OCI-LY7 (cell line): ENCODE data around the gene MCM9. TPM values are rescaled to one million over a fixed set of nuclear protein-coding genes. Genes with fewer than 3 reads are reported as not detected.

ENCODE experiments used
- BruUV-seq: library from RNA; stranded (reverse); fragments of 400-500 nt; replicated peaks from 2 replicates; lab custom pipeline; 2021; lab: Mats Ljungman, UMichigan
- CTCF ChIA-PET: fragments of 300-600 bp; sonication (Branson Sonifier 250); formaldehyde crosslinking; loops from one replicate; lab custom pipeline; 2022; ENCODE audit warnings: antibody characterized with exemption; ENCODE audit not compliant: unreplicated experiment; lab: Charles Lee
- POLR2A ChIA-PET: fragments of 300-600 bp; sonication (Branson Sonifier 250); formaldehyde crosslinking; loops from one replicate; lab custom pipeline; 2022; ENCODE audit warnings: antibody characterized with exemption; lab: Charles Lee
- DNase-seq: peaks from one replicate; pipeline ENCODE4 v3.0.0-alpha.2; 2015; ENCODE audit warnings: low spot score
- H2AFZ ChIP-seq: fragments of 200-600 bp; sonication (generic), shearing (Covaris generic); 2 replicates; pipeline ENCODE4 v1.6.1; 2014; ENCODE audit warnings: mild to moderate bottlenecking, antibody characterized with exemption, low read length, moderate library complexity
- H3K27ac ChIP-seq: fragments of 200-600 bp; sonication (generic); 2 replicates; pipeline ENCODE4 v1.5.1; 2014; ENCODE audit warnings: mixed run types, low read depth, mild to moderate bottlenecking, moderate library complexity, low read length, inconsistent platforms; ENCODE audit not compliant: poor library complexity, severe bottlenecking
- H3K36me3 ChIP-seq: fragments of 200-600 bp; sonication (generic); 2 replicates; pipeline ENCODE4 v1.6.1; 2014; ENCODE audit warnings: mild to moderate bottlenecking, antibody characterized with exemption, low read length, moderate library complexity, mixed read lengths; ENCODE audit not compliant: insufficient read depth
- H3K4me1 ChIP-seq: fragments of 200-600 bp; sonication (generic); 2 replicates; pipeline ENCODE4 v1.5.1; 2014; ENCODE audit warnings: mild to moderate bottlenecking, low read length; ENCODE audit not compliant: insufficient read depth, poor library complexity, severe bottlenecking
- H3K4me2 ChIP-seq: fragments of 200-600 bp; sonication (generic); 2 replicates; pipeline ENCODE4 v1.6.1; 2014; ENCODE audit warnings: mild to moderate bottlenecking, low read length
- H3K4me3 ChIP-seq: fragments of 200-600 bp; sonication (generic); 2 replicates; pipeline ENCODE4 v1.5.1; 2014; ENCODE audit warnings: mild to moderate bottlenecking, low read depth, low read length; ENCODE audit not compliant: poor library complexity, severe bottlenecking
- H3K79me2 ChIP-seq: fragments of 200-600 bp; sonication (generic); 2 replicates; pipeline ENCODE4 v1.6.1; 2016; ENCODE audit warnings: low read depth, mild to moderate bottlenecking, low read length, moderate library complexity, mixed read lengths; ENCODE audit not compliant: insufficient read depth
- H3K9me2 ChIP-seq: fragments of 200-600 bp; sonication (generic); 2 replicates; pipeline ENCODE4 v1.6.1; 2016; ENCODE audit warnings: mild to moderate bottlenecking, low read length, mixed read lengths; ENCODE audit not compliant: insufficient read depth
- H3K9me3 ChIP-seq: fragments of 200-600 bp; sonication (generic); 2 replicates; pipeline ENCODE4 v1.6.1; 2014; ENCODE audit warnings: mild to moderate bottlenecking, mixed run types, low read length, mixed read lengths
- H4K20me1 ChIP-seq: fragments of 200-600 bp; sonication (generic); 2 replicates; pipeline ENCODE4 v1.6.1; 2014; ENCODE audit warnings: mild to moderate bottlenecking, antibody characterized with exemption, low read length, moderate library complexity, mixed read lengths; ENCODE audit not compliant: insufficient read depth
- CTCF ChIP-seq: fragments of 200-600 bp; sonication (generic); conservative IDR thresholded peaks from 2 replicates; pipeline ENCODE4 v1.5.1; 2014; ENCODE audit warnings: mild to moderate bottlenecking, antibody characterized with exemption, low read length, moderate library complexity, mixed read lengths
- EZH2phosphoT487 ChIP-seq: fragments of 200-600 bp; sonication (generic); IDR thresholded peaks from 2 replicates; pipeline ENCODE4 v1.6.1; 2018; ENCODE audit warnings: low read depth, borderline replicate concordance, mild to moderate bottlenecking, mixed run types, antibody characterized with exemption, low read length, moderate library complexity, mixed read lengths
- intact Hi-C: fragments of 100-400 bp; cut with micrococcal nuclease; formaldehyde crosslinking; loops from one replicate; pipeline ENCODE4 v1.10.0; 2022; ENCODE audit not compliant: unreplicated experiment
- total RNA-seq, 2 experiments: library from RNA; depleted of rRNA in 1 of 2; stranded (reverse); fragments of >200 nt in 1 of 2; shearing (Covaris generic) in 1 of 2; gene quantifications; 2 replicates each; pipeline ENCODE4 v1.2.3, GENCODE V29; 2014 to 2022

The MCM9 gene
- total RNA-seq, 2 experiments from 2014 or later = 17.4 to 18.8 TPM

DNA sequence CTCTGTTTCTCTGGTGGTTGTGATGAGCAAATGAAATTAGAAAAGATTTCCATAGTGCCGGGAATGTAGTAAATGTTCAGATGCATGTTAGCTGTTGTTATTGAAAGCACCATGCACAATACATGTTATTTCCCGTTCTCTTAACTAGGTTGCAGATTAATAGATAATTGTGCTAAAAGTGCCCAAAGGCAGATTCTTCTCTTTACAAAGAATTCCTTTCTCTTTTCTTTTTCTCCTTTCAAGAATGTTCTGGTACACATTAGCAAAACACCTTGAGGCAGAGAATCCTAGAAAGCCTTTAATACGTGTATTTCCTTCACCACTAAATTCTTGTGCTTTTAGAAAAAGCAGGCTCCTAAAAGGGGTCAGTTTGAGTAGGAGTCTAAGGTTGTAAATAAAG lies 162.1 kb downstream of the MCM9 start:
- Histone ChIP-seq H3K27ac (no peak overlapping the region), H3K36me3 (no peaks in the 10 kb centered on the region), H3K4me3 (no peak overlapping the region), H3K9me2 (no peaks in the 10 kb centered on the region), H4K20me1 (no peaks in the 10 kb centered on the region; the same call in 1 of the 2 replicates), H3K9me3 (no peaks in the 10 kb centered on the region), H2AFZ (no peak overlapping the region), H3K79me2 (no peaks in the 10 kb centered on the region), H3K4me1 (no peaks in the 10 kb centered on the region), H3K4me2 (no peak overlapping the region)
- no peak for DNase-seq
- intact Hi-C loops = loop anchor here (10.0 kb wide), 1 partner anchor 488 kb away; no protein-coding TSS in a partner anchor
- ChIA-PET CTCF (no interaction called here), POLR2A (no interaction called here)
- BruUV-seq = no TSS peak
- TF ChIP-seq EZH2phosphoT487 (no peak), CTCF (no peak)

GRCh38 chr6:118771253-118771652 lies 163.7 kb downstream of the MCM9 start:
- no peak for DNase-seq
- TF ChIP-seq CTCF (no peak), EZH2phosphoT487 (no peak)
- no peak overlapping the region for H3K4me2 ChIP-seq
- ChIA-PET POLR2A (interaction anchor here (0.6 to 1.0 kb wide), 3 partner anchors 9 to 294 kb away, joined by 3 read pairs; no protein-coding TSS in a partner anchor), CTCF (no interaction called here)
- BruUV-seq = no TSS peak
- intact Hi-C loops = loop anchor here (10.0 kb wide), 1 partner anchor 486 kb away; no protein-coding TSS in a partner anchor
- no peaks in the 10 kb centered on the region for H3K79me2 ChIP-seq
- no peak overlapping the region for H3K27ac ChIP-seq
- H3K4me1 ChIP-seq = no peaks in the 10 kb centered on the region
- H4K20me1 ChIP-seq = no peaks in the 10 kb centered on the region
- H2AFZ ChIP-seq = no peak overlapping the region
- H3K9me3 ChIP-seq = no peaks in the 10 kb centered on the region
- no peak overlapping the region for H3K4me3 ChIP-seq
- no peaks in the 10 kb centered on the region for H3K9me2 ChIP-seq
- H3K36me3 ChIP-seq = no peaks in the 10 kb centered on the region

DNA sequence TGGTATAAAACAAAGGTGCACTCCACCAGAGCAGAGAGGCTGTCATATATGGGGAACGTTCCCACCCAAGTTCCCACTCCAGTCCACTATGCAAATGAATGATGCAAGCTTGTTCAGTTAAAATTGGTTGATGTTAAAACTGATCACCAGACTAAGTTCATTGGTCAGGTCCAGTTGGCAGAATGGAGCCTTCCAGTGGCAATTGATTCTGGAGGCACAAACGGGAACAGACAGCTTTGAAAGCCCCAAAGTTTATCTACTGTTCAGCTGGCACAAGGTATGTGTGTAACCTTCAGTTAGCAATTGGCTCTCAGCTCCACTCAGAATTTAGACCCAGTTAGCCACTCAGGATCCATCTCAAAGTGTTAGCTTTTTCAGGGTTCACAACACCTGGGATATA lies 164.1 kb downstream of the MCM9 start:
- no peak overlapping the region for H3K4me2 ChIP-seq
- H3K79me2 ChIP-seq = no peaks in the 10 kb centered on the region
- intact Hi-C loops = loop anchor here (10.0 kb wide), 1 partner anchor 486 kb away; no protein-coding TSS in a partner anchor
- no peaks in the 10 kb centered on the region for H3K9me3 ChIP-seq
- no peak overlapping the region for H2AFZ ChIP-seq
- no peak for TF ChIP-seq EZH2phosphoT487
- TF ChIP-seq CTCF = no peak
- H4K20me1 ChIP-seq = no peaks in the 10 kb centered on the region
- DNase-seq = no peak
- no peaks in the 10 kb centered on the region for H3K4me1 ChIP-seq
- no TSS peak for BruUV-seq
- H3K27ac ChIP-seq = no peak overlapping the region
- no peaks in the 10 kb centered on the region for H3K36me3 ChIP-seq
- ChIA-PET CTCF (no interaction called here), POLR2A (interaction anchor here (0.6 to 1.0 kb wide), 3 partner anchors 9 to 294 kb away, joined by 3 read pairs; no protein-coding TSS in a partner anchor)
- H3K9me2 ChIP-seq = no peaks in the 10 kb centered on the region
- H3K4me3 ChIP-seq = no peak overlapping the region
